Activated CD4-positive, alpha-beta T cell treated with anti-CD3 and anti-CD28 coated beads, Interleukin-2, amount 50 U/mL, for 1 hour (primary cell): ENCODE results near the gene CAMLG.

ENCODE experiments used
- DNase-seq: peaks from one replicate; pipeline ENCODE4 v3.0.0-alpha.2; 2020

CAMLG gene

GRCh38 chr5:134784241-134784920, 46.0 kb downstream of the CAMLG start:
- DNase-seq = no peak

DNA sequence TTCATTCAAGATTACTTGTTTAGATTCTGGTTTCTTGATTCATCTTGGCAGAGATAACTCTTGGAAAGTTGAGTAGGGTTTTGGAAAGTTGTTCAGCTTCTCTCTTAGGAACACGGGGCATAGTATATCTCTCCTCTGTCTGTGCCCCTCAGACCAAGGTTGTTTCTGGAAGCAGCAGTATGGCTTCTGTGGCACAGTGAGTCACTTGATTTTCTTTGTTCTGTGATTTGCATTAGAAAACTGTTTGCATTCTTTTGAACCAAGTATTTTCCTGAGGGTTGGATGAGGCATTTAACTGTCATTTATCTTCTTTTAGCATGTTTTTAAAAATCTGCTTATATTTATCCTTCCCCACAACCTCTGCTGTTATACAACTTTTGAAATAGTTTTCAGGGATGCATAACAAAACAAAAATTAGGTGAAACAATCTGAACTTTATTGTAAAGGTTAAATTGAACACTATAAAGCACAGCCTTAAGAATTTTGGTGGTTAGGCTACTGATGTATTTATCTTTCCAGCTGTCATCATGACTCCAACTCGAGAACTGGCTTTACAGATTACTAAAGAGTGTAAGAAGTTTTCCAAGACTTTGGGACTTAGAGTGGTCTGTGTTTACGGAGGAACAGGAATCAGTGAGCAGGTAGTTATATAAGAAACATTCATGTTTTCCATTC, 46.7 kb downstream of the CAMLG start:
- no peak for DNase-seq

DNA sequence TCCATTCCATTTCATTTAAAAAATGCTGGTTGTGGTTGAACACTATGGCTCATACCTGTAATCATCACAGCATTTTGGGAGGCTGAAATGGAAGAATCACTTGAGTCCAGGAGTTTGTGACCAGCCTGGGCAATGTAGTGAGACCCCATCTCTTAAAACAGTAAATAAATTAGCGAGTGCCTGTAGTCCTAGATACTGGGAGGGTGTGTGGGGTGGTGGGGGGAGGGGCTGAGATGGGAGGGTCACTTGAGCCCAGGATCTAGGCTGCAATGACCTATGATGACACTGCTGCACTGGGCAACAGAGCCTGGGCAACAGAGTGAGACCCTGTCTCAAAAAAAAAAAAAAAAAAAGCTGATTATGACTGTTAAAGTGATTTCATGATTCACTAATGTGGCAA, 49.3 kb downstream of the CAMLG start:
- no peak for DNase-seq

DNA sequence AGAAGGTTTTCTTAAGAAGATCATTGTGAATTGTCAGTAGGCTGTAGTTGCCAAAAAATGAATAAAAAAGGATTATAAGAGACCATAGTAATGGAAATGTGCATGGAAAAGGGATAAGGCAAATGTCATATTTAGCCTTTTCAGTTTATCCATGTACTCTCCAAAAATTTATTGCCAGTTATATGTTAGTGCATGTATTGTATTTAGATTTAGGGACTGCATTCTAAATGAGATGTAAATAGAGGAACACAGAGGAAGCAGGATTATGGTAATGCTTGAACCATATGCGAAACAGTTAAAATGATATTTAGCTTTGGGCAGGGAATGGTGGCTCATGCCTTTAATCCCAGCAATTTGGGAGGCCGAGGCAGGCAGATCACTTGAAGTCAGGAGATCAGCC, 53.2 kb downstream of the CAMLG start:
- DNase-seq = no peak

- no peak for DNase-seq
Measured at GRCh38 chr5:134792286-134792685, 53.9 kb downstream of the CAMLG start.

GRCh38 chr5:134793111-134793510, 54.8 kb downstream of the CAMLG start:
- DNase-seq = no peak

DNA sequence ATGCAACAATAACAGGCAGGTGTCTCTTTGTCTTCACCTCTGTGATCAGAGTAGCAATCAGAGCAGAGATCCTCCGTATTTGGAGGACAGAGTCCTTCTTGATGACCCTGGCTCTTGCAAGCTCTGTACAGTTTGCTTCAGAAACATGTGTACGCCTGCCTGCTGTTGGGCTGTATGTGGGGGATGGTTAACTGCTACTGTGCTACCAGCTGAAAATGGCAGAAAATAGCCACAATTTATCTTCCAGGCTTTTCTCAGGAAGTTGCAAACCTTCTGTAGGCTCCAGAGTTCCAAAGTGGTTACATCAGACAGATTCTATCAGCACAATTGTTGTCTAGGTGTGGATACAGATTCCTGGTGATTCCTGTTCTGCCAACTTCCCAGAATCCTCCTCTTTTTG, 55.7 kb downstream of the CAMLG start:
- DNase-seq = no peak

- no peak for DNase-seq
Measured at GRCh38 chr5:134794819-134795218, 56.5 kb downstream of the CAMLG start.

DNA sequence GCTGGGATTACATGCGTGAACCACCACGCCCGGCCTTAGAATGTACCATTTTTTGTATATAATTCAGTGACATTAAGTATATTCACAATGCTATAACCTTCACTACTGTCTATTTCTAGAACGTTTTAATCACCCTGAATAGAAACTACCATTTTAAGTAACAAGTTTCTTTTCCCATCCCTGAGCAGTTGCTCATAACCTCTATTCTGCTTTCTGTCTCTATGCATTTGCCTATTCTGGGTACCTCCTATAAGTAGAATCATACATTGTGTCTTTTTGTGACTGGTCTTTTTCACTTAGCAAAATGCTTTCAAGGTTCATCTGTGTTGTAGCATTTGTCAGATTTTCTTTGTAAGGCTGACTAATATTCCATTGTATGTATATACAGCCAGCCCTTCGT, 60.1 kb downstream of the CAMLG start:
- no peak for DNase-seq
